ENCODE data around the gene CHST8. TPM values are rescaled to one million over a fixed set of nuclear protein-coding genes. Genes with fewer than 3 reads are reported as not detected.

The CHST8 gene
- total and polyA plus RNA-seq, 4 donors = 0.05 to 0.07 TPM; not detected in 2

DNA sequence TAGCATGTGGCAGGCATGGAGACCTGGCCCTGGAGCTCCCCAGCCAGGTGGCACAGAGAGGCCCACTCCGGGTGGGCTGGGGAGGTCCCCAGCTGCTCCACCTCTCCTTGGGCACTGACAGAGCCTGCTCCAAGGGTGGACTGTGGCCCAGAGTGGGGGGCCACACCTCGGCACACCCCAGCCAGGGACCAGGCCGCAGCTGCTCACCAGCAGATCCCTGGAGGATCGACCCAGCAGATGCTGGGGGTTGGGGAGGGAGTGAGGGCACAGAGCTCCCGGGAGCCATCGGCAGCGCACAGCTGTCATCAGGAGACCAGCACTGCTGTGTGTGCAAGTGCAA is 102.9 kb downstream of the CHST8 start:
- Histone ChIP-seq H3K27ac (ENCODE audit: low read depth in 1 of 2, low read length in 2 of 2) (no peak overlapping the region), H3K9me3 (ENCODE audit: control insufficient read depth in 4 of 4, low read length in 3 of 4) (peaks cover 0 to 5% (median 0%) of the 10 kb centered on the region in 4 donors), H3K36me3 (ENCODE audit: control insufficient read depth in 4 of 4, insufficient read depth in 3 of 4, low read depth in 1 of 4, low read length in 3 of 4) (no peaks in the 10 kb centered on the region), H3K9ac (ENCODE audit: low read depth in 1 of 2, low read length in 2 of 2) (no peak overlapping the region), H3K4me1 (ENCODE audit: control insufficient read depth in 4 of 4, insufficient read depth in 4 of 4, low read length in 3 of 4) (no peaks in the 10 kb centered on the region), H3K27me3 (ENCODE audit: control insufficient read depth in 4 of 4, insufficient read depth in 4 of 4, low read length in 3 of 4) (peaks cover 0 to 5% (median under 1%) of the 10 kb centered on the region in 4 donors), H3K4me3 (ENCODE audit: low read depth in 1 of 3, low read length in 3 of 3) (no peak overlapping the region)
- WGBS = 64% methylated on average over 7 of the region's 7 CpGs
- TF ChIP-seq TAF1 (conservative IDR thresholded peaks at IDR 0.05) = no peak
- TF ChIP-seq EGR1 (IDR thresholded peaks at IDR 0.05; ENCODE audit: low read depth in 2 of 2) = no peak
- TF ChIP-seq GABPA (IDR thresholded peaks at IDR 0.05 in 1 of 2, conservative IDR thresholded peaks at IDR 0.05 in 1 of 2) = no peak
- TF ChIP-seq, protein P1, sequence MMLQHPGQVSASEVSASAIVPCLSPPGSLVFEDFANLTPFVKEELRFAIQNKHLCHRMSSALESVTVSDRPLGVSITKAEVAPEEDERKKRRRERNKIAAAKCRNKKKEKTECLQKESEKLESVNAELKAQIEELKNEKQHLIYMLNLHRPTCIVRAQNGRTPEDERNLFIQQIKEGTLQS (IDR thresholded peaks at IDR 0.05) = no peak
- DNase-seq (ENCODE audit: low spot score) = no peak

DNA sequence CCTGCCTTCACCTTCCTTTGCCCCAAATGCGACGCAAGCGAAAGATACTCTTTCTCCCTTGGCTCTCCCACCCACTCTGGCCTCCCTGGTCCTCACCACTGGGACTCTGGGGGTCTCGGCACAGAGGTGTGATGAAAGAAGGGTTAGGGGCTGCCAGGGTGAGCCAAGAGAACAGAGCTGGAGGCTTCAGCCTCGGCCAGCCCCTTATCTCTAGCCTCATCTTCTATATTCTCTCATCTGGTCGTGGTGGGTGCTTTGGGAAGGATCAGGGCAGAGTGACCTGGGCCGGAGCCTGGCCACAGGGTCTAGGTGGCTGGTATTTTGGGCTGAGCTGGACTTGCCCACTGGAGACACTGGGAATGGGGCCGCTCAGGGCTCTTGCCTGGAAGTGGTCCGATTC is 103.8 kb downstream of the CHST8 start:
- no peak for DNase-seq (ENCODE audit: low spot score)
- Histone ChIP-seq H3K9me3 (ENCODE audit: control insufficient read depth in 4 of 4, low read length in 3 of 4) (peaks cover 0 to 5% (median 0%) of the 10 kb centered on the region in 4 donors), H3K27me3 (ENCODE audit: control insufficient read depth in 4 of 4, insufficient read depth in 4 of 4, low read length in 3 of 4) (peaks cover 0 to 5% (median under 1%) of the 10 kb centered on the region in 4 donors), H3K4me1 (ENCODE audit: control insufficient read depth in 4 of 4, insufficient read depth in 4 of 4, low read length in 3 of 4) (no peaks in the 10 kb centered on the region), H3K36me3 (ENCODE audit: control insufficient read depth in 4 of 4, insufficient read depth in 3 of 4, low read depth in 1 of 4, low read length in 3 of 4) (no peaks in the 10 kb centered on the region), H3K27ac (ENCODE audit: low read depth in 1 of 2, low read length in 2 of 2) (no peak overlapping the region), H3K9ac (ENCODE audit: low read depth in 1 of 2, low read length in 2 of 2) (no peak overlapping the region), H3K4me3 (ENCODE audit: low read depth in 1 of 3, low read length in 3 of 3) (no peak overlapping the region)
- TF ChIP-seq GABPA (IDR thresholded peaks at IDR 0.05 in 1 of 2, conservative IDR thresholded peaks at IDR 0.05 in 1 of 2) = no peak
- no peak for TF ChIP-seq REST (IDR thresholded peaks at IDR 0.05)
- no peak for TF ChIP-seq RXRA (IDR thresholded peaks at IDR 0.05)
- no peak for TF ChIP-seq FOXA1 (IDR thresholded peaks at IDR 0.05)
- no peak for TF ChIP-seq JUND (IDR thresholded peaks at IDR 0.05)
- TF ChIP-seq, protein P2, sequence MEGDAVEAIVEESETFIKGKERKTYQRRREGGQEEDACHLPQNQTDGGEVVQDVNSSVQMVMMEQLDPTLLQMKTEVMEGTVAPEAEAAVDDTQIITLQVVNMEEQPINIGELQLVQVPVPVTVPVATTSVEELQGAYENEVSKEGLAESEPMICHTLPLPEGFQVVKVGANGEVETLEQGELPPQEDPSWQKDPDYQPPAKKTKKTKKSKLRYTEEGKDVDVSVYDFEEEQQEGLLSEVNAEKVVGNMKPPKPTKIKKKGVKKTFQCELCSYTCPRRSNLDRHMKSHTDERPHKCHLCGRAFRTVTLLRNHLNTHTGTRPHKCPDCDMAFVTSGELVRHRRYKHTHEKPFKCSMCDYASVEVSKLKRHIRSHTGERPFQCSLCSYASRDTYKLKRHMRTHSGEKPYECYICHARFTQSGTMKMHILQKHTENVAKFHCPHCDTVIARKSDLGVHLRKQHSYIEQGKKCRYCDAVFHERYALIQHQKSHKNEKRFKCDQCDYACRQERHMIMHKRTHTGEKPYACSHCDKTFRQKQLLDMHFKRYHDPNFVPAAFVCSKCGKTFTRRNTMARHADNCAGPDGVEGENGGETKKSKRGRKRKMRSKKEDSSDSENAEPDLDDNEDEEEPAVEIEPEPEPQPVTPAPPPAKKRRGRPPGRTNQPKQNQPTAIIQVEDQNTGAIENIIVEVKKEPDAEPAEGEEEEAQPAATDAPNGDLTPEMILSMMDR (IDR thresholded peaks at IDR 0.05; ENCODE audit: low read depth, low read length, missing input control) = no peak
- TF ChIP-seq HNF4A (conservative IDR thresholded peaks at IDR 0.05) = no peak
- TF ChIP-seq, protein P3, sequence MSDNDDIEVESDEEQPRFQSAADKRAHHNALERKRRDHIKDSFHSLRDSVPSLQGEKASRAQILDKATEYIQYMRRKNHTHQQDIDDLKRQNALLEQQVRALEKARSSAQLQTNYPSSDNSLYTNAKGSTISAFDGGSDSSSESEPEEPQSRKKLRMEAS (IDR thresholded peaks at IDR 0.05) = no peak
- TF ChIP-seq, protein P1 (IDR thresholded peaks at IDR 0.05) = no peak
- TF ChIP-seq, protein P4, sequence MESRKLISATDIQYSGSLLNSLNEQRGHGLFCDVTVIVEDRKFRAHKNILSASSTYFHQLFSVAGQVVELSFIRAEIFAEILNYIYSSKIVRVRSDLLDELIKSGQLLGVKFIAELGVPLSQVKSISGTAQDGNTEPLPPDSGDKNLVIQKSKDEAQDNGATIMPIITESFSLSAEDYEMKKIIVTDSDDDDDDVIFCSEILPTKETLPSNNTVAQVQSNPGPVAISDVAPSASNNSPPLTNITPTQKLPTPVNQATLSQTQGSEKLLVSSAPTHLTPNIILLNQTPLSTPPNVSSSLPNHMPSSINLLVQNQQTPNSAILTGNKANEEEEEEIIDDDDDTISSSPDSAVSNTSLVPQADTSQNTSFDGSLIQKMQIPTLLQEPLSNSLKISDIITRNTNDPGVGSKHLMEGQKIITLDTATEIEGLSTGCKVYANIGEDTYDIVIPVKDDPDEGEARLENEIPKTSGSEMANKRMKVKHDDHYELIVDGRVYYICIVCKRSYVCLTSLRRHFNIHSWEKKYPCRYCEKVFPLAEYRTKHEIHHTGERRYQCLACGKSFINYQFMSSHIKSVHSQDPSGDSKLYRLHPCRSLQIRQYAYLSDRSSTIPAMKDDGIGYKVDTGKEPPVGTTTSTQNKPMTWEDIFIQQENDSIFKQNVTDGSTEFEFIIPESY (IDR thresholded peaks at IDR 0.05) = no peak
- no peak for TF ChIP-seq EGR1 (IDR thresholded peaks at IDR 0.05; ENCODE audit: low read depth in 2 of 2)
- no peak for TF ChIP-seq TAF1 (conservative IDR thresholded peaks at IDR 0.05)
- TF ChIP-seq RAD21 (IDR thresholded peaks at IDR 0.05) = no peak
- no peak for TF ChIP-seq HNF4G (IDR thresholded peaks at IDR 0.05)
- no peak for TF ChIP-seq NR2F2 (IDR thresholded peaks at IDR 0.05)
- WGBS = 73% methylated on average over 9 of the region's 9 CpGs
